GM18517 (cell line): ENCODE measurements around the gene STAT5A.
"Not testable (repeated sequence)": the region's sequence is repeated elsewhere in the genome, so short reads cannot be mapped to it uniquely, and the experiment has no call there.

Experiments used
- ATAC-seq: cut with Tn5 transposase; IDR thresholded peaks from one replicate; pipeline ENCODE4 v1.9.1; 2021; ENCODE audit warnings: mild to moderate bottlenecking, moderate library complexity; ENCODE audit not compliant: unreplicated experiment

STAT5A gene

DNA sequence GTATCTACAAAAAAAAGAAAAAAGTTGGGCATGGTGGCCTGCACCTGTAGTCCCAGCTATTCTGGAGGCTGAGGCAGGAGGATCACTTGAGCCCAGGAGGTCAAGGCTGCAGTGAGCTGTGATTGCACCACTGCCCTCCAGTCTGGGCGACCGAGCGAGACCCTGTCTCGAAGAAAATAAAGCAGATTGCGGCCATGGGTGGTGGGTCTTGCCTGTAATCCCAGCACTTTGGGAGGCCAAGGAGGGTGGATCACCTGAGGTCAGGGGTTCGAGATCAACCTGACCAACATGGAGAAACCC is 16.7 kb downstream of the STAT5A start:
- not testable (repeated sequence) for ATAC-seq

DNA sequence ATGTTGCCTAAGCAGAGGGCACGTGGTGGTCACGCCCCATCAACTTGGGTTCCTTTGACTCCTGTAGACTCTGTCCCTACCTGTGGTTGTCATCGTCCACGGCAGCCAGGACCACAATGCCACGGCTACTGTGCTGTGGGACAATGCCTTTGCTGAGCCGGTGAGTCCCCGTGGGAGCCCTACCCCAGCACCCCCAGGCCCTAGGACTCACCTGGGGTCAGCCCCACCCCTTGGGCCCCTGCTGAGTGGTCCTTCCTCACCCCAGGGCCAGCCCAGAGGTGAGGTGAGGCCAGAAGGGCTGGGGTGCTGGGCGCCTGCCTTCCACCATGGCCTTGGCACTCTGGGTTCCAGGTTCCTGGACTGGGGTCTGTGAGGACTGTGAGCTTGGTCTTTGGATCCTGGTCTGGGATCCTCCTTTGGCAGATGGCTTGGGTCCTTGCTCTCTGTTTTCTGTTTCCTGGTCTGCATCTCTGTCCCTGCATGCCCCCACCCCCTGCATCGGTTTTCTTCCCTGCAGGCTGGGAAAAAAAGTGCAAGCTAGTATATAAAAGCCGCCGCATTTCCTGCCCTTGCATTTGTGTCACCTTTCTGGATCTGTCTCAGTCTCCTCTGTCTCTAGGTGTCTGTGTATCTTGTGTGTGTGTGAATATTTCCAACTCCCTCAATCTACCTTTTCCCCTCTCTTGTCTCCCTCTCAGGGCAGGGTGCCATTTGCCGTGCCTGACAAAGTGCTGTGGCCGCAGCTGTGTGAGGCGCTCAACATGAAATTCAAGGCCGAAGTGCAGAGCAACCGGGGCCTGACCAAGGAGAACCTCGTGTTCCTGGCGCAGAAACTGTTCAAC is 17.5 kb downstream of the STAT5A start:
- no peak for ATAC-seq

DNA sequence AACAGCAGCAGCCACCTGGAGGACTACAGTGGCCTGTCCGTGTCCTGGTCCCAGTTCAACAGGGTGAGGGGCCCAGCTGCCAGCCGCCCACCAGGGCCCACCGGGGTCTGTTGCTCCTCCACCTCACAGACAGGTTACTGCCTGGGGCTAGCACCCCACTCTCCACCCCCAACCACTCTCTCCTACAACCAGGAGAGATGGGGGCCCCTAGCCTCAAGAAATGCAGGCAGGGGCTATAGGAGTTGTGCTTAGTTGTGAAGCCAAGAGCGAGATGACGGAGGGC is 18.0 kb downstream of the STAT5A start:
- no peak for ATAC-seq

DNA sequence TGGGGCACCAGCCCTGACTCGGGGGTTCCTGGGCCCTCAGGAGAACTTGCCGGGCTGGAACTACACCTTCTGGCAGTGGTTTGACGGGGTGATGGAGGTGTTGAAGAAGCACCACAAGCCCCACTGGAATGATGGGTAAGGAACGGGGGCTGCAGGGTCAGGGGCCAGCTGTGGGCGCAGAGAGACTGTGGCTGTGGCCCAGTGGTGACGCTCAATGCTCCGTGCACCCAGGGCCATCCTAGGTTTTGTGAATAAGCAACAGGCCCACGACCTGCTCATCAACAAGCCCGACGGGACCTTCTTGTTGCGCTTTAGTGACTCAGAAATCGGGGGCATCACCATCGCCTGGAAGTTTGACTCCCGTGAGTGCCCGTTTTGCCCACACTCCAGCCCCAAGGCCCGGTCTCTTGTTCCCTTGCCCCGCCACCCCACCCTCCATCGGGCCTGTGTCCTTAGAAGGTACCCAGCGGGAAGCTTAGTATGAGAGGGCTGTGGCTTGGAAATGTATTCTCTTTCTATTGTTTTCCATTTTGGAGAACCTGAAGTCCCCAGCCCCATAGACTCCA is 19.1 kb downstream of the STAT5A start:
- no peak for ATAC-seq

DNA sequence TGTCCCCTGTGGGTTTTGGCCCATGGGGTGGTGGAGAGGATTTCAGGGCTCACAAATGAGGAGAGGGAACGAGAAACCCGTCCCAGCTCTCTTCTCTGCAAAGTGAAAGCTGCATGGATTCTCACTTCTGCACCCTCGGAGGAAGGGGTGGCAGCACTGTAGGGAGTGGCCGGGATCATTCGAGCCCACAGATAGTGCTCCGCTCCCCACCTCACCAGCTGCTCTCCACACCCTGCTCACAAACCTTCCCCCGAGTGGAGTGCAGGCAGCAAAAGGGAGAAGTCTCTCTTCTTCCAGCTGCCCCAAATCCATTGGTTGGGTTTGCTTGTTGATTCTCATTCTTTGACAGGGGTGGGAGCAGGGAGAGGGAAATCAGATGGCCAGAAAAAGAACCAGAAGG is 20.1 kb downstream of the STAT5A start:
- no peak for ATAC-seq

DNA sequence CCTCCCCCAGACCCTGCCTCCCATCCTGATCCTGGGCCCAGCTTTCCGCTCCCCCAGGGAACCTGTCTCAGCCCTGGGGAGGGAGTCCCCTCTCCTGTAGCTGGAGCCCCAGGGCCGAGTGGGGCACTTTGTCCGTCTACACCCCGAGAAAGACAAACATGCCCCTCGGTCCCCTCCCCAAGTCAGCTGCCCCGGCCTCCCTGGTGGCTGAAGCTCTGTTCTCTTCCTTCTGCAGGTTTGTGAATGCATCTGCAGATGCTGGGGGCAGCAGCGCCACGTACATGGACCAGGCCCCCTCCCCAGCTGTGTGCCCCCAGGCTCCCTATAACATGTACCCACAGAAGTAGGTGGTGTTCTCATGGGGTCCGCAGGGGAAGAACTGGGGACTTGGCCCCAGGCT is 20.8 kb downstream of the STAT5A start:
- no peak for ATAC-seq

DNA sequence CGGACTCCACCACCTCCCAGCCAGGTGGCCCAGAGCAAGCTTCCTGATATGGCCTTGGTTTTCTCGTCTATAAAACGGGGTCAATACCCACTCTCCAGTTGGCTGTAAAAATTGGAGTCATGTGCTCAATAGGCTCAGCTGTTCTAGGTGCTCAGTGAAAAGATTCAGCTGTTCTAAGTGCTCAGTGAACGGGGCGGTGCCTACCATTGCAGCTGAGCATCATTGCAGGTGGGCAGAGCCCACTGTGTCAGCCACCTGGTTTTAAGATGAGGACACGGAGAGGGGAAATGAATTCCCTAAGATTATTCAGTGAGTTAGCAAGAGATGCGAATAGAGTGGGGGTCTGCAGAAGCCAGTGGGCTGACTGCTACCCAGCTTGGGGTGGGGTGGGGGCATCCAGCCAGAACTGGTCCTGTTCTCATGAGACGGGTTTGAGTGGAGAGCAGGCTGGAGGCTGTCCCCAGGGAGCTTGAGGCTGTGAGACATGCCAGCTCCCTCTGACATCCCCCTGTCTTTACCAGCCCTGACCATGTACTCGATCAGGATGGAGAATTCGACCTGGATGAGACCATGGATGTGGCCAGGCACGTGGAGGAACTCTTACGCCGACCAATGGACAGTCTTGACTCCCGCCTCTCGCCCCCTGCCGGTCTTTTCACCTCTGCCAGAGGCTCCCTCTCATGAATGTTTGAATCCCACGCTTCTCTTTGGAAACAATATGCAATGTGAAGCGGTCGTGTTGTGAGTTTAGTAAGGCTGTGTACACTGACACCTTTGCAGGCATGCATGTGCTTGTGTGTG is 21.9 kb downstream of the STAT5A start:
- ATAC-seq: no peak

DNA sequence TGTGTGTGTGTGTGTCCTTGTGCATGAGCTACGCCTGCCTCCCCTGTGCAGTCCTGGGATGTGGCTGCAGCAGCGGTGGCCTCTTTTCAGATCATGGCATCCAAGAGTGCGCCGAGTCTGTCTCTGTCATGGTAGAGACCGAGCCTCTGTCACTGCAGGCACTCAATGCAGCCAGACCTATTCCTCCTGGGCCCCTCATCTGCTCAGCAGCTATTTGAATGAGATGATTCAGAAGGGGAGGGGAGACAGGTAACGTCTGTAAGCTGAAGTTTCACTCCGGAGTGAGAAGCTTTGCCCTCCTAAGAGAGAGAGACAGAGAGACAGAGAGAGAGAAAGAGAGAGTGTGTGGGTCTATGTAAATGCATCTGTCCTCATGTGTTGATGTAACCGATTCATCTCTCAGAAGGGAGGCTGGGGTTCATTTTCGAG is 22.5 kb downstream of the STAT5A start:
- ATAC-seq: no peak

DNA sequence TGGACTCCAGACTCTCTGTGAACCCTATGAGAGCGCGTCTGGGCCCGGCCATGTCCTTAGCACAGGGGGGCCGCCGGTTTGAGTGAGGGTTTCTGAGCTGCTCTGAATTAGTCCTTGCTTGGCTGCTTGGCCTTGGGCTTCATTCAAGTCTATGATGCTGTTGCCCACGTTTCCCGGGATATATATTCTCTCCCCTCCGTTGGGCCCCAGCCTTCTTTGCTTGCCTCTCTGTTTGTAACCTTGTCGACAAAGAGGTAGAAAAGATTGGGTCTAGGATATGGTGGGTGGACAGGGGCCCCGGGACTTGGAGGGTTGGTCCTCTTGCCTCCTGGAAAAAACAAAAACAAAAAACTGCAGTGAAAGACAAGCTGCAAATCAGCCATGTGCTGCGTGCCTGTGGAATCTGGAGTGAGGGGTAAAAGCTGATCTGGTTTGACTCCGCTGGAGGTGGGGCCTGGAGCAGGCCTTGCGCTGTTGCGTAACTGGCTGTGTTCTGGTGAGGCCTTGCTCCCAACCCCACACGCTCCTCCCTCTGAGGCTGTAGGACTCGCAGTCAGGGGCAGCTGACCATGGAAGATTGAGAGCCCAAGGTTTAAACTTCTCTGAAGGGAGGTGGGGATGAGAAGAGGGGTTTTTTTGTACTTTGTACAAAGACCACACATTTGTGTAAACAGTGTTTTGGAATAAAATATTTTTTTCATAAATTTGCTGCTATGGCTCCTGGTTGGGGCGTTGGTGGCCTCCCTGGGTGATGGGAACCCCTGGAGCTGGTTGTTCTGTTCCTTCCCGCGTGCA is 23.1 kb downstream of the STAT5A start:
- ATAC-seq: no peak

DNA sequence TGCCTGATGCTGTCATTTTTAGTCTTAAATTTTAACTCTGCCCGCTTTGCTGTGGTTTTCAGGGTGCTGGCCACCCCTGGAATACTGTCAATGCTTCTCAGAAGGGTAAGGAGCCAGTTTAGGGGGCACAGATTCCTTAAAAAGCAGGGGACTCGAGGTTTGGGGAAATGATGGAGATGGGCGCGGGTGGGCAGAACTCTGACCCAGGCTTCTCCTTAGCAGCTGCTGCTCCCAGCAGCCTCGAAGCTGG is 23.7 kb downstream of the STAT5A start:
- no peak for ATAC-seq

DNA sequence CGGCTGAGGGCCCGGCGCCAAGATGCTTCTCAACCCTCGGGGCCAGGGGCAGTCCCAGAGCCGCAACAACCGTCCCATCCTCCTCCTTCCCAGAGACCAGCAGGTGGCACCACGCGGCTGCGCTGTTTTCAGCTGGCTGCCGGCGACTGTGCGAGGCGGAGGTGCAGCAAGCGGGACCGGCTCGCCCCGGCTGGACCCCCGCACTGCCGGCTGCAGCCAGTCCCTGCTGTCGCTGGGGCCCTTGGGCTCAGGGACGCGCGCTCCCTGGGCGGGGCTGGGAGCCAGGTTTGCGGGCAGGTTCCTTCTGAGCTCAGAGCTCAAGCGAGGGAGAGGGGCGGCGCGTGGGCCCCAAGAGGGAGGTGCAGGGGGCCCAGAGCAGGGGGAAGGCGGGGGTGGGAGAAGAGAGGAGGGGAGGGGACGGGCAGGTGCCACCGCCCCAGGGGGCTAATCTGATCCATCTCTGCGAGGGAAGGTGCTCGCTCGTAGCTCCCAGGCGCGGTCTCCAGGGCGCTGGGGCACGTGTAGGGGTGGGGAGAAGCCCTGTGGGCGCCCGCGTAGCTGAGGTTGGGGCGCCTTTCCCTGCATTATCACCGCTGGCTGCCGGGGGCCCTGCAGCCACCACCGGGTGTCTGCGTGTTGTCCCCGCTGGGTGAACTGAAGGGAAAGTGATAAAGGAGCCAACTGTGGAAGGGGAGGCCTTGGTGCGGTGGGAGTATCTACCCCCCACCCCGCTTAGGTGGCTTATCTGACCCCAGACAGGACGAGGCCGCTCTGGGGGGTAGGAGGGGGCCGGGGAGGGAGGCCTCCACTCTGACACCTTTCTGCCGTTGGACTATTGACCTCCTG is 24.2 kb downstream of the STAT5A start:
- ATAC-seq: no peak

DNA sequence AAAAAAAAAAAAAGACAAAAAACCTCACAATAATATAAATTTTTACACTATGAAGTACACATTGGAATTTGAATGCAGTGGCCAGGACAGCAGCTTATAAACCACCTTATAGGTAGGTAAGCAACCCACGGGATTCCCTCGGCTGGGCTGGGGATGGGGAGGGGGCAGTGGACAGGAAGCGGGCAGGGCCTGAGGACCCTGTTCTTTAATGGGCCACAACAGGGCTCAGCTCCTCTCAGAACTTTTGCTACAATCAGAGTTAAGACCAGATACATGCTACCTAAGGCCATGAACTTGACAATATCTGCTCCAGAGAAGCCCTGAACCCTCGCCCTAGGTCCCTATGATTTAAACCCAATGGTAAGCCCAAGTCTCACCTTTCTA is 25.1 kb downstream of the STAT5A start:
- no peak for ATAC-seq

DNA sequence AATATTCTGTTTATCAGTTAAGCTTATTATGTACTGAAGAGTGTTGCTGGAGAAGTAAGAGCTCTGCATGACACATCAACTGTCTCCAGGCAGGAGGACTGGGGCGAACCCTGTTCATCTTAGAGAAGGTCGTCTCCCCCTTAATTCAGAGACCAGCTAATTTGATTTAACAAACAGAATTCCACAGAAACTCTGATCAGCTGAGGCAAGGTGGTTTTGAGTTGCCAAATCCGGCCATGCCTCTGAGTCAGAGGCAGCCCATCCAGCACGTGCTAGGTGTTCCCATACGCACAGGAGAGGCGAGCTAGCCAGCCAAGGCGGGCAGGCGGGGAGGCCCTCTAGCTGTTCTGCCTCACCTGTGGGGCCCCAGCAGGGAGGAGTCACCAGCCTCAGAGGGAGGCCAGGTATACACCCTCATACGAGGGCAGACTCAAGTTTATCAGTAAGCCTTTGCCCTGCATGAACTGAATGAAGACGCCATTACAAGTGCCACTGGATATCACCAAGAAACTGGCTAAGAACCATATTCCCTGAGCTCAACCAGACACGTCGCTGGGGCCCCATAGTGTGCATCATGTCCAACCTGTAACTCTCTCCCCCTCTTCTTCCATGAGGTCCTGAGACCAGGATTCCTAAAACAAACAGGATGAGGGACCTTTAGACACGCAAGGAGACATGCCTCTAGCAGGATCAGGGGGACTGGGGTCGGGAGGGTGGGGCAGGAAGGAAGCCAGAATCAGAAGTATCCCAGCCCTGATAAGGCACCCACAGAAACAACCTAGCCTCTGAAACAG is 25.7 kb downstream of the STAT5A start:
- ATAC-seq: no peak

DNA sequence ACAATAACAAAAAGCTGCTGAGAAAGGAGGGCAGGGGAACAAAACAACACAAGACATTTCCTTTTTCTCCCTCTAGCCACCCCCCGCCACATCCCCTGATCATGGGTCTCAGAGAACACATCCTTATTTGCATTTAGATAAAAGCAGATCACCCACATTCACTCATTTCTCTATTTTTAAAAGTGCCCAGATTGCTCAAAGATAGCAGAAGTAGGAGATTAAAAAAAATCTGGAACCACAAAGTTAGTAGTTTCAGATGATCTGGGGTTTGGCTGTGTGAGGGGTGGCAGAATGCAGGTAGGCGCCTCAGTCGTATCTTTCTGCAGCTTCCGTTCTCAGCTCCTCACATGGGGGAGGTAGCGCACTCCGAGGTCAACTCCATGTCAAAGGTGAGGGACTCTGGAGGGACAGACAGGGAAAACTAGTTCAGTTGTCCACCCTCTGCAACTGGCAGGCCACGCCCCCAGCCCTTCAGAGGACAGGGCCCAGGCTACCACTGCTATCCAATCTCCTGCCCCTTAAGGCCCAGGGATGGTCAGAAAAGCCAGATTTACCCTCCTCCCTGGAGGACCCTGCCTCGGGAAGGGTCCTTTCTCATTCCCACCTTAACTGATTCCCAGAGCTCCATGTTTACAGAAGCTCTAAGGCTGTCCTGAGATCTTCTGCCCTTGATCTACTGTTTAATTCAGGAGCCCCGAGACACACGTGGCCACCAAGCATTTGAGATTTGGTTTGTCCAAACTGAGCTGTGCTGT is 27.3 kb downstream of the STAT5A start:
- ATAC-seq: no peak

DNA sequence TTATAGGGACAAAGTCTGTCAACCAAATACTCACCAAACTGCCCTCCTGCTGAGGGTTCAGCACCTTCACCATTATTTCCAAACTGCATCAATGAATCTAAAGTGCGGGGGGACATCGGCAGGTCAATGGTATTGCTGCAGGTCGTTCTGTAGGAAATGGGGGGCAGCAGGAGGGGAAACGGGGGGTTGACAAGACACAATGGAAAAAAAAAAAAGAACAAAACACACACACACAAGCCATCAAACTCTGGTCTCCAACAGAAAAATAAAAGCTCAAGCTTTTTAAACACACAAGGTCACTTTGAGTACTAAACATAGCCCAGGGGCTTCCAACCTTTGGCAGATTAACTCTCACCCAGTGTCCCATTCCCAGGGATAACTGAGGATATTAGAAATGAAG is 28.5 kb downstream of the STAT5A start:
- no peak for ATAC-seq

DNA sequence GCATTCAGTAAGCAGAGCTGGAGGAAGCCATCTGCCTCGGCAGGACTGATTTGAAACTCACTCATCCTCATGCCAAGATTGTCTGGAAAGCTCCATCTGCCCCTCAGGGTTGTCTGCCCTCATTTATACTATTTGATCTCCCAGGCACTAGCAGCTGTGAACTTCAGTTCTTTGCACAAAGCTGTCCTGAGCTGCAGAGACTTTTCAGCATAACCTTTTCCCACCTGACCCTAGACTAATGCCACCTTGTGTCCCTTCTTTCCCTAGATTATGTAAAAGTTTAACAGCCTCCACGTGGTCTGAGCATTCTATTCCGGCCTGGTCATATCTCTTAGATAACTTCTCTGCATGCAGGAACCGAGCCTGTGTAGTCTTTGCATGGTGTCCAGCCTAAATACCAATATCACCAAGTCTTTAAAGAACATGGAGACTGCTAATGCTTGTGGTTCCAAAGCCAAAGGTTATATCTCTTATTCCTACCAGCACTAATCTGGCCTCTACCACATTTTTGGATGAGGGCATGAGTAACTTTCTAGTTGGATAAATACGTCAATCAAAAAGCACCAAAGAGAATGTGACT is 29.1 kb downstream of the STAT5A start:
- ATAC-seq: no peak

DNA sequence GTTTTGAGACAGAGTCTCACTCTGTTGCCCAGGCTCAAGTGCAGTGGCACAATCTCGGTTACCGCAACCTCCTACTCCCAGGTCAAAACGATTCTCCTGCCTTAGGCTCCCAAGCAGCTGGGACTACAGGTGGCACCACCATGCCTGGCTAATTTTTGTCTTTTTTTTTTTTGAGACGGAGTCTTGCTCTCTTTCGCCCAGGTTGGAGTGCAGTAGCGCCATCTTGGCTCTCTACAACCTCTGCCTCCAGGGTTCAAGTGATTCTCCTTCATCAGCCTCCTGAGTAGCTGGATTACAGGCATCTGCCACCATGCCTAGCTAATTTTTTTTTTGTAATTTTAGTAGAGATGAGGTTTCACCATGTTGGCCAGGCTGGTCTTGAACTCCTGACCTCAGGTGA is 29.7 kb downstream of the STAT5A start:
- not testable (repeated sequence) for ATAC-seq

DNA sequence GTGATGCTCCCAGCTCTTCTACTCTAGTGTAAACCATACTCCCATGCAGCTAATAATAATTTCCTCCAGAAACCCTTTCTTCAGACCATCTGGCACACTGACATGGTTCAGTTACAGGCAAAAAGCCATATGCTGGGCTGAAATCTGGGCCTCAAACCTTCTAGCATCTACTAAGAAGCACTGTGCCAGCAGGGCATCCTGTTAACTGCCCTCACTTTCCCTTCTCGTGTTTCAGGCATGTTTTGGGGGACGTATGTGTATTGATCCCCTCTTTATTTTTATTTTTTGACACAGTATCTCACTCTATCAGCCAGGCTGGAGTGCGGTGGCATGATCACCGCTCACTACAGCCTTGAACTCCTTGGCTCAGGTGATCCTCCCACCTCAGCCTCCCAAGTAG is 33.3 kb downstream of the STAT5A start:
- no peak for ATAC-seq
